NCI-H1048 (cell line): Measurements from ENCODE around the gene ABHD6.
A peak's percentile ranks its signal among the peaks of the same experiment; 100 is the strongest.
"Not testable (repeated sequence)": the region's sequence is repeated elsewhere in the genome, so short reads cannot be mapped to it uniquely, and the experiment has no call there.

ENCODE experiments used
- DNase-seq: peaks from one replicate; lab custom pipeline; 2025; lab: John Stamatoyannopoulos, UW

ABHD6 gene

DNA sequence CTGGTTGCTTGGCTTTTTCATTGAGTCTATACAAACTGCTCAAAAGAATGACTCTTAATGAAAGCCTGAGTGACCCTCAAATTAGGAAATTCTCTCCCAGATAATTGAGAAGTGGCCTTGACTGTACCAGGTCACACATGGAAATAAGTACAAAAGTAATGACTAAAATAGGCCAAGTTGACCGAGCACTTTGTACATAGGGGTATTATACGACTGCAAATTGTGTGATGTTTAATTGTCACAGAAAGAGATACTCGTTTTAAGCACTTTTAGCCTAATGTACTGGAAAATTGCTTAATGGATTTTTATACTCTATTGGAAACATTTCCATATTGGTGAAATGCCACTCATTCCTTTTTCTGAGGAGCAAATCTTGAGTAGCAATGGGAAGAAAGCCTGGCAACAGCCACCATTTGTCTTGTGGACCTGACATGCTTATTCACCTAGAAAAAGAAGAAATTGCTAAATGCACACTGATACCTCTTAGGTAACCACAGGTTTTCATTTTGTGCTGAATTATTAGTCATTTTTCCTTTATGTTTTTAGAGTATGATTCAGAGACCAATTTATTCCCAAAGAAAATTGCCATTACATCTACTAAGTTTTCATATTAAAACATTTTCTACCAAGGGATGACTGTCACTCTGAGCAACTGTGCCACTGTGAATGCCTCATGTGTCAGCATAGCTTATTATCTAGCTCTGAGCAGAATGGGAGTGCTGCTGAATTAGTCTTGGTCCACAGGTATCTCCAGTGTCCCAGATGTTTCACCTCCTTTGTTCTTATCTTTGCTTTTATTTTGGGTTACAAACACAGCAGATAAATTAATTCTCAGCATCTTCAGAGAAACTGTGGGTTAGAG lies 86.2 kb downstream of the ABHD6 start:
- no peak for DNase-seq

DNA sequence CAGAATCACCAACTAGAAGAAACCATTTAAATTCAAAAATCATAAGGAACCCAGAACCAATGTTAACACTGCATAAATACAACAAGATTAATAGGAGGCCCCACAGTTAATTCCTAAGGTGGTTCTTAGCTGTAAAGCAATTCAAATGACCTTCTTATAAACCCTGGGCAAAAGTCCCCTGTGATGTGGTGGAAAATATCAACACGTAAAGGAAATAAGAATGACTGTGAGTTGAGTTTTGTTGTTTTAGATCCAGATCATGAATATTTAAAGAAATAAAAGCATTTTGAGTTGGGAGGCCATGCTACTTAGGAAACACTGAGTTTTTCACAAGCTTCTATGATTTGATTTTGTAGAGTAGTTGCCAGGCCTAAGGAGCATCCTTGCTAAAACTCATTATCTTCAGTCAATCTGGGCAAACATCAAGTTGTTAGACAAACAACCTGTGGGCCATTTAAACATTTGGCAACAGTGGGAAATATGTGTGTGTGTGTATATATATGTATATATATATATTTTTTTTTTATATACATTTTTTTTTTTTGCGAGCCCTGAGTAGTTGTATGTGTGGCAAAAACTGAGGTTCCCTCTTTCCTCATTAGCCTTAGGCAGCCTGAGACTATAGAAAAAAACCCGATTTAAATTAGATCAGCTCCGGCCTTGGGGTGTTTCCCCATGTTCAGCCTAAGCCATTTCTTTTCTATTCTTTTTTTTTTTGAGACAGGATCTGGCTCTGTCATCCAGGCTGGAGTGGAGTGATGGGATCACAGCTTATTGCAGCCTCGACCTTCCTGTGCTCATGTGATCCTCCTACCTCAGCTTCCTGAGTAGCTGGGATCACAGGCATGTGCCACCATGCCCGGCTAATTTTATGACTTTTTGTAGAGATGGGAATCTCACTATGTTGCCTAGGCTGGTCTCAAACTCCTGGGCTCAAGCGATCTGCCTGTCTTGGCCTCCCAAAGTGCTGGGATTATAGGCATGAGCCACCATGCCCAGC lies 87.1 kb downstream of the ABHD6 start:
- no peak for DNase-seq

DNA sequence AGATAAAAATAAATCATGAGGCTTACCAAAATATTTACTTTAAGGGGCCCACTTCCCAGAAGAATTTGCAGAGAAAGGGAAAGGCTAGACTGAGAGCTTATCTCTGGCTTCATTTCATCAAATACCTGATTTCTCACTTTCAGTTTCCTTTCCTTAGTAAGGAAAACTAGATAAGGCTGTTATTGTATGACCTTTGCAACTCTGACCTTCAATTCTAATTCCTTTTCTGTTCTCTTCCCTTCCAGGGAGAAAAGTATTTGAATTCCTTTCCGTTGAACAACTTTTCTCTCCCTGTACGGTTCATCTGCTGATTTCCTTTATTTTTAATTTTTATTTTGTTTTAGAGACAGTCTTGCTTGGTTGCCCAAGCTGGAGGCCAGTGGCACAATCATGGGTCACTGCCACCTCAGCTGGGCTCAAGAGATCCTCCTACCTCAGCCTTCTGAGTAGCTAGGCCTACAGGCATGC lies 88.0 kb downstream of the ABHD6 start:
- no peak for DNase-seq

DNA sequence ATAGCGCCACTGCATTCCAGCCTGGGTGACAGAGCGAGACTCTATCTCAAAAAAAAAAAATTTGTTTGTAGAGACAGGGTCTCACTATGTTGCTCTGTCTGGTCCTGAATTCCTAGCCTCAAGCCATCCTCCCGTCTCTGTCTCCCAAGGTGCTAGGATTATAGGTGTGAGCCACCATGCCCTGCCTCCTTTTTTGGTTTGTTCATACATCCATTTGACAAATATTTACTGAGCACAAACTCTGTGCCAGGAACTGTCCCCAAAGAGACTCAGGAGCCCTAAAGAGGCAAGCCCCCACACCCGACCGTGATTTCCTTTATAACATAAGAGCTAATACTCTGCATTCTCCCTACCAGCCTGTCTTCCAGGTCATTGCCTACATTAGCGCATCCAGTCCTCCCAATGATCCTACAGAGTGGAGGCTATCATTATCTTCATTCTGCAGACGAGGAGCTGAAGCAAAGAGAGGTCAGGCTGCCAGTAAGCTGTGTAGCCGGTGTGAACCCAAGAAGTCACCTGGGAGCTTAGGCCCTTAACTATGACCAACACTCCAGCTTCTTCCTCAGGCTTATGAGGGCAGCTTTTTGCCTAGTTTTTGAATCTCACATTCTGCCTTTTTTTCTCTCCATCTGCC lies 88.8 kb downstream of the ABHD6 start:
- no peak for DNase-seq

DNA sequence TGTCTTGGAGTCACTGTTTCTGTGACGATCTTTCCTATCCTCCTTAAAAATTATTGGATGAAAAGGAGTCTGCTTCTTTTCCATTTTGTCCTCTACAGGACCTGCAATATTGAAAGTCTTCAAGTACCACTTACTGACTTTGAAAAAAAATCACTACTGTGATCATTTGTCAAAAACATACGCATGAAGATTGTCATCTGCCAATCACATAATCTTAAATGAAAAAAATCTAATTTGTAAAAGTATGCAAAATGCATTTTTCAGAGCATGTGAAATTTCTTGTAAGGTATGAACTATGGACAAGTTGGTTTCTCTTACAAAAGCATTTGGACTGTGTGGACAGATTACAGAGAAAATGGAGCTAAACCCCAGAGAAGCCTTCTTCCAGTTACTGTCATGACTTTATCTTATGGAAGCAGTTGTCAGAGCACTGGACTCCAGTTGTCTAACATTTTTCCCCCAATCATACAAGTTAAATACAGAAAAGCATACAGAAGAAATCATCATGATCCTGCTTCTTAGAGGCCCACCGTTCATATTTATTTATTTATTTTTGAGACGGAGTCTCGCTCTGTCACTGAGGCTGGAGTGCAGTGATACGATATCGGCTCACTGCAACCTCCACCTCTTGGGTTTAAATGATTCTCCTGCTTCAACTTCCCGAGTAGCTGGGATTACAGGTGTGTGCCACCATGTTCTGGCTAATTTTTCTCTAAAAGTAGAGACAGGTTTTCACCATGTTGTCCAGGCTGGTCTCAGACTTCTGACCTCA lies 91.7 kb downstream of the ABHD6 start:
- DNase-seq: no peak

DNA sequence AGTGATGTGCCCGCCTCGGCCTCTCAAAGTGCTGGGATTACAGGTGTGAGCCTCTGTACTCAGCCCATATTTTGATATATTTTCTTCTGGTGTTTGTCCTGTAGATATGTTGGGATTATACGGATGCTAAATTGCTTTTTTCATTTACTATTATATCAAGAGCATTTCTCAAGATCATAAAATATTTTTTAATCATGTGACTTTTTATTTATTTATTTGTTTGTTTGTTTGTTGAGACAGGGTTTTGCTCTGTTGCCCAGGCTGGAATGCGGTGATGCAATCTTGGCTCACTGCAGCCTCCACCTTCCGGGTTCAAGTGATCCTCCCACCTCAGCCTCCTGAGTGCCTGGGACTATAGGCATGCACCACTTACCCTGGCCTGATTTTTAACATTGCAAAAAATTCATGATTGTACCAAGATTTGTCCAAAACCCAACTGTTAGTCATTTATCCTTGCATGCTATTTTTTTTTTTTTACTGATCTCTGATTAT lies 92.4 kb downstream of the ABHD6 start:
- no peak for DNase-seq

DNA sequence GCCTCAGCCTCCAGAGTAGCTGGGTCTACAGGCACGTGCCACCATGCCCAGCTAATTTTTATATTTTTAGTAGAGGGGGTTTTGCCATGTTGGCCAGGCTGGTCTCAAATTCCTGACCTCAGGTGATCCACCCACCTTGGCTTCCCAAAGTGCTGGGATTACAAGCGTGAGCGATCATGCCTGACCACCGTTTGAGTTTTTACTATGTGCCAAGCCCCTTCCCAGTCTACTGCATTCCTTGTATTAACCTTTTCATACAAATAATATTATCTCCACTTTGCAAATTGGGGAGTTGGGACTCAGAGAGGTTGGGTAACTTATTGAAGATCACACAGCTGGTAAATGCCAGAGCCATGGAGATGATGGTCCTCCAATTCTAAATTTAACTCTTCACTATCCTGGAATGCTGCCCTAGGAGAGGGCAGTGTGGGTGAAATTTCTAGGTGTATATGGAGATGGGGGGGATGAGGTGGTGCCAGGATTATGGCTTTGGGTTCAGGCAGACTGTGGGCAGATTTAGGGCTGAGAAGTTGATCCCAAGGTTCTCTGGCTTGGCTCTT lies 94.1 kb downstream of the ABHD6 start:
- no peak for DNase-seq

DNA sequence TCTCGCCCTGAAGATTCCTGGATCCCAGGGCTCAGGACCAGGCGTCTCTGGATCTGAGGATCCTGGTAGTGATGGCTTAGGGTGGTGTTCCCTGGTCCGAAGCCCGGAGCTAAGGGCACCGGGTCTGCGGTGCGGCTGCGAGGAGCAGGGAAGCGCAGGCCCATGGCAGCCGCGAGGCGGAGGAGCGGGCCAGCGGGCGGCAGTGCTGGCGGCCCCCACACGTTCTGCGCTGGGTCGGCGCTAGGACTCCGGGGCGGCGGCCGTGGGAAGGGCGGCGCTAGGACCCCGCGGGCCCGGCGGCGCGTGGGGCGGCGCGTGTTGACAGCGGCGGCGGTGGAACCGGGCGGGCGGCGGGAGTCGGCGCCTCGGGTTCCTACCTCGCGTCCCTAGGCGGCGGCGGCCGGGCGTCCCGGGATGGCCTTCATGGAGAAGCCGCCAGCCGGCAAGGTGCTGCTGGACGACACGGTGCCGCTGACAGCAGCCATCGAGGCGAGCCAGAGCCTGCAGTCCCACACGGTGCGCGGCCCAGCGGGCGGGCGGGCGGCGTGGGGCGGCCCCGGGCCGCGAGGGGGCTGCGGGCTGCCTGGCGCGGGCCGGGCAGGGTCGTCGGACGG lies 95.1 kb downstream of the ABHD6 start, which contains the start of gene PXK:
Gene PXK, plus strand, starts transcription at position 318 of the 614 bp plus-strand sequence. Its CDS starts 97 bp downstream, at position 415.
- peak; percentile 21 for DNase-seq

DNA sequence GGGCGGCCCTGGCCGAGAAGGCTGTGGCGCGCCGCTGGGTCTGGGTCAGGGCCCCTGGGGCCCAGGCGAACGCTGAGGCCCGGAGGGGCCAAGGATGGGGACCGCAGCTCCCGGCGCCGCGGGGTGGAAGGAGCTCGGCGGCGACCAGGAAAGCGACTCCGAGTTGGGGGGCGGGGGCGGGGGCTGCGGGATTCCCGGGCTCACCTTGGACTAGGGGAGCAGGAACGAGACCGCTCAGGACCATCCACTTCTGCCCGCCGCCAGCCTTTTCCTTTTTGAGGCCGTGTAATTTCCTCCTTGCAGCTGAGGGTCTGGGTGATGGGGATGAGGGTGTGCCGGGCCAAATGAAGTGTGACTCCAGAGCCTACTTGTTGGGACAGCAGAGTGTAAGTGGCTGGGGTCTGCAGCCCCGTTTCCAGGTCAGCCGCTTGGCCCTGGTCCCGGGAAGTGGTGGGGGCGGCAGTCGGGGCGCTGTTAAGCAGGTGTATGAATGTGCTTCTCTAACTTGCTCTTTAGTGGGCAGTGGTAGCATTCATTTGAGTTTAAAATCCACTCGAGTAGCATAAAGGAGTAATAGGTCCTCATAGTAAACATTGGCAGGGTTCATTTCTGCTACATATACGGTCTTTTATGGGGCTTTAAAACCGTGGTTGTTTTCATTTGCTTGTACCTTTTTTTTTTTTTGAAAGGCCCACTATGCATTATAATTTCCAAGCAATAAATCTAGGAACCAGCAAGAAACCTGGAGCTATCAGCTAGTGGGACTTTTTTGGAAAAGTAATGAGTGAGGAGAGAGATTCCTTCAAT lies 95.8 kb downstream of the ABHD6 start:
- DNase-seq: no peak

DNA sequence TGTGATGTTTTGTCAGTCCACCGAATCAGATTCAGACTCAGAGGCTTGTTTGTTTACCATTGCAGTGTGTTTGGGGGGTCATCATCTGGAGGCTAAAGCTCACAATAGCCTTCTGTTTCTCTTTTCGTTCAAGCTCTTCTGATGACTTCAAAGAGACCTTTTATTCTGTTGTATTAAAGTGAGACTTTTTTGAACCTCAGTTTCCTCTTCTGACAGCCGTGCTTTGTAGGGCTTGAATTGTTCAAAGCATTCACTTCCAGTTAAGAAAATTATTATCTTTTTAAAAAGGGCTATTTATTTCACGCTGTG lies 96.4 kb downstream of the ABHD6 start:
- DNase-seq: no peak

DNA sequence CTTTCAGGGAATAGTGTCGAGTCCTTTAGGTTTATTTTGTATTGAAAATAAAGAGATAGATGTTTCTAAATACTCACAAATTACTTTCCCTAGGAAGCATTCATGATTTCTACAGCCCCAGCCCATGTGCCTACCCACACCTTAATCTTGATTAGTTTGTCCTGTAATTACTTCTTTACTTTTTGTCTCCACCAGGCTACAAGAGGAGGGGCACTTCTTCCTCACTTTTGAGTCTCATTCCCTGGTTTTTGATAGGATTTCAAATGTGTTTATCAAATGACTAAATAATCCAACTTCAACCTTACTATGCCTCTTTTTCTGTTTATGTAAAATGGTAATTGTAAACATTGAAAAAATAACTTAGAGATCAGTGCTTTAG lies 96.9 kb downstream of the ABHD6 start:
- DNase-seq: no peak

DNA sequence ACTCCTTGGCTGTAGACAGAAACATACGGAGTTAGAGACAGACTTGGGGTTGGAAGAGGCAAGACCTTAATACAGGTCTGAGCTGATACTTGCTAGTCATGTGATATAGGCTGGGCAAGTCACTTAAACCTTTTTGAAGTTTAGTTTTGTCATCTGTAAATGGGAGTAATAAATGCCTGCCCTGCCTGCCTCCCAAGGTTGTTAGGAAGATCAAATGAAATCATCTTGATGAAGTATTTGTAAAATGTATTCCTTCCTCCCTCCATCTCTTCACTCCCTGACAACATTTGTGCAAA lies 98.0 kb downstream of the ABHD6 start:
- no peak for DNase-seq

DNA sequence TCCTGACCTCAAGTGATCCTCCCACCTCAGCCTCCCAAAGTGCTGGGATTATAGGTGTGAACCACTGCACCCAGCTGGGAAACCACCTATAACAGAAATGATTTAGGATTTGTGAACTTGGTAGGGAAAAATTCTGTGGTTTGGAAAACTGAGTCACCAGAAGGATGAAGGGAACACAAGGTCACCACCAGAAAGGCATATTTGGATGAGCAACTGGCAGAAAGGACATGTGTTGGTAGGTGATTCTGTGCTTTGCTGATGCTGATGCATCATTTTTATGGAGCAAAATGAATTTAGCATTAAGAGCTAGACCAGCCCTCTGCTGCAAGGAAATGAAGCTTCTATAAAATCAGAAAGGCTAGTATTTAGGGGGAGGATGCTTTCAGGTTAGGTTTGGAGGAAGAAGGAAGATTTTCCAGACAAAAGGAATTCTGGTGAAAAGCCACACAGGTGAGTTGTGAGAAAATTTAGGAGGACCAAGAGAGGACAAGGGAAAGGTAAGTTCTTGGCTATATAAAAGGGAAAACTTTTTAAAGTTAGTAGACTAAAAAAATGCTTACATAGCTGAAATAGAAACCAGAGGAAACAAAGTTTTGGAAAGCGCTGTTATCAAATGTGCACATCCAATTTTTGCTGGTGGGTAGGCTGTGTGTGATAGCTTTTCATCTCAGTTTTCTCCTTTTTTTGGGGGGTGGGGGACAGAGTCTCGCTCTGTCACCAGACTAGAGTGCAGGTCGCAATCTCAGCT lies 98.7 kb downstream of the ABHD6 start:
- no peak for DNase-seq

DNA sequence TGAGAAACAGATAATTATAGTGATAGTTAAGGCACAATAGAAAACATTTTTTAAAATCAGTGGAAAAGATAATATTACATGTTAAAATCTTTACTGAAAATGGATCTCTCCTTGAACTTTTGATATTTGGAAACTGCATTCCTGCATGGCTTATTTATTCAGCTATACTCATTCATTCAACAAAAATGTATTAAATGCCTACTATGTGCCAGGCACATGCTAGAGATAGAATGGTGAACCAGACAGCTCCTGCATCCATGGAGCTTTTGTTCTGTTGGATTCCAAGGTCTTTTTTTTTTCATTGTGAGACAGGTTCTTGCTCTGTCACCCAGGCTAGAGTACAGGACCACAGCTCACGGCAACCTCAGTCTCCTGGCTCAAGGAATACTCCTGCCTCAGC lies 99.6 kb downstream of the ABHD6 start:
- DNase-seq: no peak

DNA sequence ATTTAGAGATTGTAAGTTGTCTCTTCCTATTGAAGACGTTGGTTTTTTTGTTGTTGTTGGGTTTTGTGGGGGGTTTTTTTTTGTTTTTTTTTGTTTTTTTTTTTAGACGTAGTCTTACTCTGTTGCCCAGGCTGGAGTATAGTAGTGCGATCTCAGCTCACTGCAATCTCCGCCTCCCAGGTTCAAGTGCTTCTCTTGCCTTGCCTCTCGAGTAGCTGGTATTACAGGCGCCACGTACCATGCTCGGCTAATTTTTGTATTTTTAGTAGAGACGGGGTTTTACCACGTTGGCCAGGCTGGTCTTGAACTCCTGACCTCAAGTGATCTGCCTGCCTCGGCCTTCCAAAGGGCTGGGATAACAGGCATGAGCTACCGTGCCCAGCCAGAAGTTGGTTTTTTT lies 101.6 kb downstream of the ABHD6 start:
- not testable (repeated sequence) for DNase-seq

DNA sequence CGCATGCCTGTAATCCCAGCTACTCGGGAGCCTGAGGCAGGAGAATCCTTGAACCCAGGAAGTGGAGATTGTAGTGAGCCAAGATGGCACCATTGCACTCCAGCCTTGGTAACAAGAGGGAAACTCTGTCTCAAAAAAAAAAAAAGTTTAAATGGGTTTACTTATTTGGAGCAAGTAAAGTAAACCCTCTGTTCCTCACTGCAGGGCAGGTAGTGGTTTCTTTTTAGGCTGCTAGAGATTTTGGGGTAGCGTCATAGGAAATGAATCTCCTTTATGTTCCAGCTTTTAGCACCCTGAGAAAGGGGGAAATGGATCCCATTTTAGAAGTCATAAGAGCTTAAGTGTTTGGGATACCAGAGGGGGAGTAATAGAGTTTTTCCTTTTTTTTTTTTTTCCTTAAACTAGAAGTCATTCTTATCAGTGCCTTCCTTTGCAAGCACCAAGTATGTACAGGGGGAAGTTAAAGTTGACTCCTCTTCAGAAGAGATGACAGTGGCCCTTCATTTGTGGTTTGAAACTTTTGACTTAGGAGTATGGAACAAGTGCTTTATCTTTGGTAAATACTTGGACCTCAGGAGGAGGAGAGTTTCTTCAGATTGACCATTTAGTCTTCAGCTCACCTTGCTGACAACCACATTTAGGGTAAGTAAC lies 103.1 kb downstream of the ABHD6 start:
- DNase-seq: no peak

DNA sequence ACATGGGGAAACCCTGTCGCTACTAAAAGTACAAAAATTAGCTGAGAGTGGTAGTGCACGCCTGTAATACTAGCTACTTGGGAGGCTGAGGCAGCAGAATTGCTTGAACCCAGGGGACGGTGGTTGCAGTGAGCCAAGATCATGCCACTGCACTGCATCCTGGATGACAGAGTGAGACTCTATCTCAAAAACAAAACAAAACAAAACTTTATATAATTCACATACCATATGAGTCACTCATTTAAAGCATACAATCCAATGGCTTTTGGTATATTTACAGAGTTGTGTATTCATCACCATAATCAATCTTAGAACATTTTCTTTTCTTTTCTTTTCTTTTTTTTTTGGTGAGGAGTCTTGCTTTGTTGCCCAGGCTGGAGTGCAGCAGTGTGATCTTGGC lies 103.8 kb downstream of the ABHD6 start:
- no peak for DNase-seq

DNA sequence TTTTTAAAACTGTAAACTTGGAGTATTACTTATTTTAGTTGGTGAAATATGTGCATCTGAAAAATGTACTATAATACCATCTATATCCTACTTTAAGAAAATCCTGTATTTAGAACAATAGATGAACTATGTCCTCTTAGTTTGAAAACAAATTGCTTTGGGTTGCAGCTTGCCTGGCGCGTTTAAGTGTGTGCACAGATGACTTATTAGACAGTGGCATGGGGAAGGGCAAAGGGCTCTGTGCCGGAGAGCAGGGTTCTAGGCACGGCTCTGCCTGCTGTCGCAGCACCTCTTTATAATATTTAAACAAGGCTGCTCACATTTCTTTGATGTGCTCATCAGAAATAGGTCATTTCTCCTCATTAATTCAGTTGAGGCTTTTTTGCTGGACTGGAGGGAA lies 105.1 kb downstream of the ABHD6 start:
- no peak for DNase-seq
